ENCODE results near the gene GALK1. TPM values are rescaled to one million over a fixed set of nuclear protein-coding genes. Genes with fewer than 3 reads are reported as not detected.

The GALK1 gene
- total and polyA plus RNA-seq, 2 of the 13 experiments (the other 11 are each of a cell fraction or from before 2014, with no cell fraction given): 59.9 to 93.6 TPM

DNA sequence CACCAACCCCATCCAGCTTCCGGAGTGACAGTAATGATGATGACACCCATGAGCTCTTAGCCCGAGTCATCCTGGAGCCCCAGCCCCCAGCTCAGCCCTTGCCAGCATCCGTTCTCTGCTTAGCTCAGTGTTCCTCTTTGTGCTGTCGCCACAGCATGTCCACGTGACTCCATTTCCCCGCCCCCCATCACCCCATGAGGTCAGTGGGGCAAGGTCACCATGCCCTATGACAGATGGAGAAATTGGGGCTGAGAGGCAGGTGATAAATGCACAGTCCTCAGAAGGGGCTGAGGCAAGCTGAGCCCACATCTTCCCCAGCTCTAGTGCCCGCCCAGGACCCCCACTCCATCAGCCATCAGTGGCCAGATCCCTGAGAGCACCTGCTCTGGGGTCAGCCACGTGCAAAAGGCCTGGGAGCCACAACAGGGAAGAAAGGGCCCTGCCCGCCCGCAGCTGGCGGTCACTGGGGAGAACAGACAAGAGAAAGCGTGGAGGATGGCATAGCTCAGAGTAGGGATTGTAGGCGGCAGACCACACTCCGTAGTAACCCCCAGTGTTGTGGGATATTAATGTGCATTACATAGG lies 26.7 kb downstream of the GALK1 start:
- DNase-seq (ENCODE audit: low spot score): peak; percentile 57
- no peak for TF ChIP-seq DNMT3B (CRISPR knock-in tag; conservative IDR thresholded peaks at IDR 0.05)
- no peak; the same call in 1 of the 2 replicates for TF ChIP-seq BCL6 (CRISPR knock-in tag; IDR thresholded peaks at IDR 0.05)
- TF ChIP-seq, protein P1, sequence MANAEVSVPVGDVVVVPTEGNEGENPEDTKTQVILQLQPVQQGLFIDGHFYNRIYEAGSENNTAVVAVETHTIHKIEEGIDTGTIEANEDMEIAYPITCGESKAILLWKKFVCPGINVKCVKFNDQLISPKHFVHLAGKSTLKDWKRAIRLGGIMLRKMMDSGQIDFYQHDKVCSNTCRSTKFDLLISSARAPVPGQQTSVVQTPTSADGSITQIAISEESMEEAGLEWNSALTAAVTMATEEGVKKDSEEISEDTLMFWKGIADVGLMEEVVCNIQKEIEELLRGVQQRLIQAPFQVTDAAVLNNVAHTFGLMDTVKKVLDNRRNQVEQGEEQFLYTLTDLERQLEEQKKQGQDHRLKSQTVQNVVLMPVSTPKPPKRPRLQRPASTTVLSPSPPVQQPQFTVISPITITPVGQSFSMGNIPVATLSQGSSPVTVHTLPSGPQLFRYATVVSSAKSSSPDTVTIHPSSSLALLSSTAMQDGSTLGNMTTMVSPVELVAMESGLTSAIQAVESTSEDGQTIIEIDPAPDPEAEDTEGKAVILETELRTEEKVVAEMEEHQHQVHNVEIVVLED (CRISPR knock-in tag; IDR thresholded peaks at IDR 0.05; ENCODE audit: borderline replicate concordance): no peak
- TF ChIP-seq ZNF547 (CRISPR knock-in tag; IDR thresholded peaks at IDR 0.05): no peak
- peak; percentile 43; the same call in 1 of the 2 replicates for TF ChIP-seq ZNF552 (CRISPR knock-in tag; IDR thresholded peaks at IDR 0.05; ENCODE audit: borderline replicate concordance)
- TF ChIP-seq ISL2 (CRISPR knock-in tag; IDR thresholded peaks at IDR 0.05): no peak
- TF ChIP-seq DMAP1 (CRISPR knock-in tag; IDR thresholded peaks at IDR 0.05): peak; percentile 30; the same call in 1 of the 2 replicates
- no peak for TF ChIP-seq ZNF572 (CRISPR knock-in tag; IDR thresholded peaks at IDR 0.05)
- TF ChIP-seq ZC3H13 (CRISPR knock-in tag; IDR thresholded peaks at IDR 0.05): no peak
- TF ChIP-seq MYC (CRISPR knock-in tag; IDR thresholded peaks at IDR 0.05; ENCODE audit: borderline replicate concordance): peak; percentile 60
- TF ChIP-seq, protein P2, sequence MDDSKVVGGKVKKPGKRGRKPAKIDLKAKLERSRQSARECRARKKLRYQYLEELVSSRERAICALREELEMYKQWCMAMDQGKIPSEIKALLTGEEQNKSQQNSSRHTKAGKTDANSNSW (CRISPR knock-in tag; IDR thresholded peaks at IDR 0.05; ENCODE audit: borderline replicate concordance): no peak
- no peak for TF ChIP-seq ELF4 (CRISPR knock-in tag; IDR thresholded peaks at IDR 0.05; ENCODE audit: borderline replicate concordance)
- TF ChIP-seq, protein P3, sequence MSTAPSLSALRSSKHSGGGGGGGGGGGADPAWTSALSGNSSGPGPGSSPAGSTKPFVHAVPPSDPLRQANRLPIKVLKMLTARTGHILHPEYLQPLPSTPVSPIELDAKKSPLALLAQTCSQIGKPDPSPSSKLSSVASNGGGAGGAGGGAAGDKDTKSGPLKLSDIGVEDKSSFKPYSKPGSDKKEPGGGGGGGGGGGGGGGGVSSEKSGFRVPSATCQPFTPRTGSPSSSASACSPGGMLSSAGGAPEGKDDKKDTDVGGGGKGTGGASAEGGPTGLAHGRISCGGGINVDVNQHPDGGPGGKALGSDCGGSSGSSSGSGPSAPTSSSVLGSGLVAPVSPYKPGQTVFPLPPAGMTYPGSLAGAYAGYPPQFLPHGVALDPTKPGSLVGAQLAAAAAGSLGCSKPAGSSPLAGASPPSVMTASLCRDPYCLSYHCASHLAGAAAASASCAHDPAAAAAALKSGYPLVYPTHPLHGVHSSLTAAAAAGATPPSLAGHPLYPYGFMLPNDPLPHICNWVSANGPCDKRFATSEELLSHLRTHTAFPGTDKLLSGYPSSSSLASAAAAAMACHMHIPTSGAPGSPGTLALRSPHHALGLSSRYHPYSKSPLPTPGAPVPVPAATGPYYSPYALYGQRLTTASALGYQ (CRISPR knock-in tag; IDR thresholded peaks at IDR 0.05): no peak
- no peak for TF ChIP-seq ZNF235 (CRISPR knock-in tag; IDR thresholded peaks at IDR 0.05; ENCODE audit: borderline replicate concordance)
- no peak for TF ChIP-seq IRF1 (CRISPR knock-in tag; IDR thresholded peaks at IDR 0.05; ENCODE audit: low read depth)
- TF ChIP-seq ZZZ3 (CRISPR knock-in tag; IDR thresholded peaks at IDR 0.05; ENCODE audit: borderline replicate concordance): no peak
- no peak for TF ChIP-seq IRX3 (CRISPR knock-in tag; IDR thresholded peaks at IDR 0.05; ENCODE audit: borderline replicate concordance, low read depth)
- no peak for TF ChIP-seq SIX4 (CRISPR knock-in tag; IDR thresholded peaks at IDR 0.05)
- TF ChIP-seq ZFYVE20 (CRISPR knock-in tag; IDR thresholded peaks at IDR 0.05; ENCODE audit: borderline replicate concordance, low read depth): no peak
- TF ChIP-seq KLF6 (CRISPR knock-in tag; IDR thresholded peaks at IDR 0.05): no peak

More for the DNA sequence above, 26.7 kb downstream of the GALK1 start:
- ChIA-PET CTCF (ENCODE audit: low intra/inter-chr PET ratio, low total read pairs) (no interaction called here), POLR2A (interaction anchor here (0.5 to 2.0 kb wide), 18 partner anchors 9 to 539 kb away, joined by 3 to 21 read pairs (median 3); partner anchors contain the start of genes ITGB4 and SMIM5)
- no peaks in the 10 kb centered on the region for H4K20me1 ChIP-seq (ENCODE audit: insufficient read depth, low read length)
- ATAC-seq (peak; percentile 33), FAIRE-seq (peak; percentile 61)
- 39% methylated on average over 13 of the region's 14 CpGs for WGBS (ENCODE audit: low lambda C conversion rate)
- H3K79me2 ChIP-seq (ENCODE audit: insufficient read depth, low read length): no peaks in the 10 kb centered on the region
- intact Hi-C loops (cut with micrococcal nuclease; ENCODE audit: unreplicated experiment): no loop called here
- peaks cover 52% of the 10 kb centered on the region for H3K4me1 ChIP-seq (ENCODE audit: insufficient read depth, low read length)
- H2AFZ ChIP-seq (ENCODE audit: low read length): no peak overlapping the region
- no peaks in the 10 kb centered on the region for H3K9me3 ChIP-seq (ENCODE audit: low read length)
- in situ Hi-C loops (cut with HindIII; ENCODE audit: extremely low pct_ligation_motif_present, low pct_unique_long_range_greater_than_20kb): no loop called here
- H3K9ac ChIP-seq (ENCODE audit: insufficient read depth, low read depth, low read length): no peak overlapping the region
- no TSS peak for BruUV-seq (replicated peaks)
- H3K27me3 ChIP-seq (ENCODE audit: control insufficient read depth in 1 of 2, insufficient read depth in 2 of 2, low read length in 2 of 2): peaks cover 0 to 4% of the 10 kb centered on the region in 2 experiments; a peak in 2 of 5 replicates
- peak overlapping the region in 1 of 3 experiments; percentile 8; a peak in 1 of 6 replicates for H3K4me3 ChIP-seq (replicated peaks in 1 of 3; ENCODE audit: insufficient read depth in 1 of 3, low read depth in 2 of 3, low read length in 3 of 3)
- H3K27ac ChIP-seq (ENCODE audit: extremely low read length, insufficient read depth, low read length): no peak overlapping the region
- peak overlapping the region; percentile 58 for H3K4me2 ChIP-seq (ENCODE audit: low read depth, low read length)
- H3K36me3 ChIP-seq (replicated peaks in 1 of 2; ENCODE audit: control insufficient read depth in 1 of 2, insufficient read depth in 2 of 2, low read length in 2 of 2): no peaks in the 10 kb centered on the region

Data from HepG2 (cell line).